ENCODE data around the gene DOCK3.

- no peak for TF ChIP-seq POLR2A (IDR thresholded peaks at IDR 0.05)
- TF ChIP-seq, protein P1, sequence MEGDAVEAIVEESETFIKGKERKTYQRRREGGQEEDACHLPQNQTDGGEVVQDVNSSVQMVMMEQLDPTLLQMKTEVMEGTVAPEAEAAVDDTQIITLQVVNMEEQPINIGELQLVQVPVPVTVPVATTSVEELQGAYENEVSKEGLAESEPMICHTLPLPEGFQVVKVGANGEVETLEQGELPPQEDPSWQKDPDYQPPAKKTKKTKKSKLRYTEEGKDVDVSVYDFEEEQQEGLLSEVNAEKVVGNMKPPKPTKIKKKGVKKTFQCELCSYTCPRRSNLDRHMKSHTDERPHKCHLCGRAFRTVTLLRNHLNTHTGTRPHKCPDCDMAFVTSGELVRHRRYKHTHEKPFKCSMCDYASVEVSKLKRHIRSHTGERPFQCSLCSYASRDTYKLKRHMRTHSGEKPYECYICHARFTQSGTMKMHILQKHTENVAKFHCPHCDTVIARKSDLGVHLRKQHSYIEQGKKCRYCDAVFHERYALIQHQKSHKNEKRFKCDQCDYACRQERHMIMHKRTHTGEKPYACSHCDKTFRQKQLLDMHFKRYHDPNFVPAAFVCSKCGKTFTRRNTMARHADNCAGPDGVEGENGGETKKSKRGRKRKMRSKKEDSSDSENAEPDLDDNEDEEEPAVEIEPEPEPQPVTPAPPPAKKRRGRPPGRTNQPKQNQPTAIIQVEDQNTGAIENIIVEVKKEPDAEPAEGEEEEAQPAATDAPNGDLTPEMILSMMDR (IDR thresholded peaks at IDR 0.05), result no peak
These were observed 179.2 kb downstream of the DOCK3 start for GRCh38 chr3:50853936-50854335.
